ENCODE data around the gene ASTN2.

- TF ChIP-seq CTCF (IDR thresholded peaks at IDR 0.05) = no peak
- TF ChIP-seq POLR2A (IDR thresholded peaks at IDR 0.05) = no peak
These were observed 602.4 kb downstream of the ASTN2 start for GRCh38 chr9:116812231-116813030.

Data from thyroid gland (tissue), 4 donors.